Activated T-cell treated with anti-CD3 and anti-CD28 coated beads, Interleukin-2, amount 50 U/mL, for 1 hour (primary cell): ENCODE measurements around the gene USP4.
"Not testable (repeated sequence)": the region's sequence is repeated elsewhere in the genome, so short reads cannot be mapped to it uniquely, and the experiment has no call there.

Source experiments
- DNase-seq: peaks from one replicate; pipeline ENCODE4 v3.0.0-alpha.2; 2020

The USP4 gene

DNA sequence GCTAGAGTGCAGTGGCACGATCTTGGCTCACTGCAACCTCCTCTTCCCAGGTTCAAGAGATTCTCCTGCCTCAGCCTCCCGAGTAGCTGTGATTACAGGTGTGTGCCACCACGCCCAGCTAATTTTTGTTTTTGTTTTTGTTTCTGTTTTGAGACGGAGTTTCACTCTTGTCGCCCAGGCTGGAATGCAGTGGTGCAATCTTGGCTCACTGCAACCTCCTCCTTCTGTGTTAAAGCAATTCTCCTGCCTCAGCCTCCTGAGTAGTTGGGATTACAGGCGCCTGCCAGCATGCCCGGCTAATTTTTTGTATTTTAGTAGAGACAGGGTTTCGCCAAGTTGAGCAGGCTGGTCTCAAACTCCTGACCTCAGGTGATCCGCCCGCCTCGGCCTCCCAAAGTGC is 99.8 kb downstream of the USP4 start:
- not testable (repeated sequence) for DNase-seq

DNA sequence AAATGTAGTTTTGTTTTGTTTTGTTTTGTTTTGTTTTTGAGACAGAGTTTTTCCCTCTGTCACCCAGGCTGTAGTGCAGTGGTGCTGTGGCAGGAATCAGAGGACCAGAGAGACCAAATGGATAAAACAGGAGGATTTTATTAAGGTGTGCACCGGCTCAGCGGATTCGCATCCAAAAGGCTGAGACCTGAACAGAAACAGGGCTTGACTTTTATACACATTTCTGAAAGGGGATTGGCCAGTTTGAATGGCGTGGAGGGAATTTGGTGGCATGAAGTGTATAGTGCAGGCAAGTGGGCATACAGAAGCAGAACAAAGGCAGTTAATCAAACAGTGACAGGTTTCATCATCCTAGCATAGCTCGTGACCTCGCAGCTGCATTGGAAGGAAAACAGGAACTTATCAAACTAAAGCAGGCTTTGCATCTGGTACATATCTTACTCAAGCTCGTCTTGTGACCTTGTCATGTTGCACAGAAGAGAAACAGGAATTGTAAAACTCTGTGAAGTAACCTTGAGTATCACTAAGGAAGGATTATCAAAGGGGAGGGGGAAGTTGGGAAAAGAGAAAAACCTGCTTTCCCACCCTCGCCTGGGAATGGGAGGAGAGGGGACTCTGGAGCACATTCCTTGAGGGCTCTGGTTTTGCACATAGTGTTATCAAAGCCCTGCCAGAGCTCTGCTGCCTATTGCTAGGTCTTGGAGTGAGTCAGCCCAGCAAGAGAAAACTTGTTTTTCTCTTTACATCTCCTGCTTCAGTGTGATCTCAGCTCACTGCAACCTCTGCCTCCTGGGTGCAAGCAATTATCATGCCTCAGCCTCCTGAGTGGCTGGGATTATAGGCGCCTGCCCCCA is 101.4 kb downstream of the USP4 start:
- no peak for DNase-seq

DNA sequence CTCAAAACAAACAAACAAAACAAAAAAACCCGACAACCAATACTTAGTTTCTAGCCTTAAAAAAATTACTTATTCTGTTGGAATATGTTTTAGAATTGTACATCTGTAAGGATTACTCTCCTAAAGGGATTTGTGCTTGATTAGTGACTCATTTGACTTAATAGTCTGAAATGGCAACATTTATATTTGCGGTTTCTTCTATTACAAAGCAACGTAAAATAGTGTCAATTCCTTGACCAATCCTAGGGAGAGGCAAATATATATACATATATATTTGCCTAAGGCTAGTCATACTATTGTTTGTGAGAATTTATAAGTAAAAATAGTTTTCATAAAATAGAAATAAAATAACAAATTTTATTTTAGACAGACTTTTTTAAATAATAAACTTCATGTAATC is 102.5 kb downstream of the USP4 start:
- no peak for DNase-seq

DNA sequence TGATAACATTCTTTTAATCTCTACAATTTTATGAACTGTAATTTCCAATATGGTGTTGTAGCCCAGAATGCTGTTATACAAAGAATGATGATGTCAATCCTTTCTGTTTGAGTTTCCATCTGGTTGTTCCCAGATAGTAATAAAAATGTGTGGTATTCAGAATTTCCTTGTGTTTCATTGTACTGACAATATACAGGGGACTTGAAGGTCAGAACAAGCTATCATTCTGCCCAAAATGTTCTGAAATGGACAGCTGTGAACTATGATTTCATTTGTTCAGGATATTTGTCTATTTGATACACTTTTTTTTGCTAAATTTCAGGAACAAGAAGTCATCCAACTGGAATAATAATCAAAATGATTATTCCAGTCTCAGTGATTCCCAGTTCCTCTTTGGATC is 103.6 kb downstream of the USP4 start:
- DNase-seq: no peak

DNA sequence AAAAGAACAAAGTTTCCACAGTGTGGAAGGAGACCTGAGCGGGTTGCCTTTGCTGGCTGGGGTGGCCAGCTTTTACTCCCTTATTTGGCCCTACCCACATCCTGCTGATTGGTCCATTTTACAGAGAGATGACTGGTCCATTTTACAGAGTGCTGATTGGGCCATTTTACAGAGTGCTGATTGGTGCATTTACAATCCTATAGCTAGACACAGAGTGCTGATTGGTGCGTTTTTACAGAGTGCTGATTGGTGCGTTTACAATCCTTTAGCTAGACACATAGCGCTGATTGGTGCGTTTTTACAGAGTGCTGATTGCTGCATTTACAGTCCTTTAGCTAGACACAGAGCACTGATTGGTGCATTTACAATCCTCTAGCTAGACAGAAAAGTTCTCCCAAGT is 111.0 kb downstream of the USP4 start:
- not testable (repeated sequence) for DNase-seq
